ENCODE results near the gene PTBP1. TPM values are rescaled to one million over a fixed set of nuclear protein-coding genes. Genes with fewer than 3 reads are reported as not detected.
A peak's percentile ranks its signal among the peaks of the same experiment; 100 is the strongest.

PTBP1 gene
- total RNA-seq, 1 donor from 2014 or later, result 56.0 TPM

DNA sequence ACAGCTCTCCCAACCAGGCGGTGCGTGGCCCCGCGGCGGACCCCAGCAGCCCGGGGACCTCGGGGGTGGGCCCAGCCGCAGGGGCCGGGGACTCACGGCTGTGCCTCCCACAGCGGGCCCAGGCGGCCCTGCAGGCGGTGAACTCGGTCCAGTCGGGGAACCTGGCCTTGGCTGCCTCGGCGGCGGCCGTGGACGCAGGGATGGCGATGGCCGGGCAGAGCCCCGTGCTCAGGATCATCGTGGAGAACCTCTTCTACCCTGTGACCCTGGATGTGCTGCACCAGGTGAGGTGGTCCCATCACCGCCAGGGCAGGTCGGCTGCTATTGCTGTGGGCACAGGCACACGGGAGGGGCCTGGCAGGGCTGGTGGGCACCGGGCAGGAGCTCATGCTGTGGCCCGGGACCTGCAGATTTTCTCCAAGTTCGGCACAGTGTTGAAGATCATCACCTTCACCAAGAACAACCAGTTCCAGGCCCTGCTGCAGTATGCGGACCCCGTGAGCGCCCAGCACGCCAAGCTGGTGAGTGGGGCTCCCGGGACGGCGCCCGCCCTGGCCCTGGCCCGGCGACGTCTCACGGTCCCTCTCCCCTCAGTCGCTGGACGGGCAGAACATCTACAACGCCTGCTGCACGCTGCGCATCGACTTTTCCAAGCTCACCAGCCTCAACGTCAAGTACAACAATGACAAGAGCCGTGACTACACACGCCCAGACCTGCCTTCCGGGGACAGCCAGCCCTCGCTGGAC is 7.3 kb downstream of the PTBP1 start:
- no peak for ATAC-seq (ENCODE audit: poor library complexity)

DNA sequence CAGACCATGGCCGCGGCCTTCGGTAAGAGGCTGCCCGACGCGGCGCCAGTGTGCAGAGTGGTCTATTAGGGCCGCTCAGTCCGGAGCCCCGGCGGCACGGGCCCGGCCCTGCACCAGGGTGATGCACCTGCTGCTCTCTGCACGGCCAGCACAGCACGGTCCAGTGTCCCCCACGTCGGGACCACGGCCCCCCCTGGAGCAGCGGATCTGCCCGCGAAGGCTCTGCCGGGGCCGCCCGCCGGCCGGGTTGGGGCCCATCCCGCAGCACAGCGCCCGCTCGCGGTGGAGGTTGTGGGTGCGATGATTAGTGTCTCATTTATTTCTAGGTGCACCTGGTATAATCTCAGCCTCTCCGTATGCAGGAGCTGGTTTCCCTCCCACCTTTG is 7.9 kb downstream of the PTBP1 start:
- DNase-seq (no peak), ATAC-seq (ENCODE audit: poor library complexity) (no peak)
- intact Hi-C loops (cut with DNase I), result no loop called here

More for the DNA sequence above, 7.3 kb downstream of the PTBP1 start:
- DNase-seq, result no peak
- intact Hi-C loops (cut with DNase I), result no loop called here

DNA sequence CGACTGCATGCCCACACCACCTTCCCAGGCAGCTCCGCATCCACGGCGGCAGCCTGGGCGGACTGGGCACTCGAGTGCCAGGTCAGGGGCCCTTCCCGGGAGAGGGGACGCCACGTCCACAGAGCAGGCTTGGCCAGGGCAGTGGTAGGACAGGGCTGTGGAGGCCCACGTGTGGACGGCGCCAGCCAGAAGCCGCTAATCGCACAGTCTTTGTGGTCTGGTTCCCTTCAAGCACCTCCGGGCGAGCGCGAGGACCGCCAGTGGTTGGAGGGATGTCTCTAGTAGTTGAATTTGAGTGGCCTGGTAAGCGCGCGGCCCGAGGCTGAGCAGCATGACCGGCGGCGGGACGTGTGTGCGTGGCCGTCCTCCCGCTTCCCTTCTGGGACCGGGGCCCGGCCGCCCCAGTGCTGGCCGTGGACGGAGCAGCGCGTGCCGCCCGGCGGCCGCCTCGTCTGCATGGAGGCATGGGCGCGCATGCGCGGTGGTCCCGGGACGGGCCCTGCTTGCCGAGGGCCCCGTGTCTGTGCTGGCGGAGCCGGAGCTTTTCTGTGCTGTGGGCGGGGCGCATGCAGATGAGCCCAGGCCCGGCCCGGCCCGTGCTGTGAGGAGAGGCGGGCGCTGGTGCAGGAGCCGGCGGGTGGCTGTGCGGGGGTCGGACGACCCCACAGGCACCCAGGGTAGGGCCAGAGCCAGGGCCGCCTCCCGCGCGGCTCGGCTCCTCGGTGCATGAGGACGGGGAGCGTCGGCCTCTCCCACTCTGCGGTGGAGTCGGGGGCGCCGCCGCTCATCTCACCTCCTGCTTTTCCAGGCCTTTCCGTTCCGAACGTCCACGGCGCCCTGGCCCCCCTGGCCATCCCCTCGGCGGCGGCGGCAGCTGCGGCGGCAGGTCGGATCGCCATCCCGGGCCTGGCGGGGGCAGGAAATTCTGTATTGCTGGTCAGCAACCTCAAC is 8.6 kb downstream of the PTBP1 start:
- ATAC-seq (ENCODE audit: poor library complexity) (no peak), DNase-seq (no peak)
- intact Hi-C loops (cut with DNase I), result no loop called here

DNA sequence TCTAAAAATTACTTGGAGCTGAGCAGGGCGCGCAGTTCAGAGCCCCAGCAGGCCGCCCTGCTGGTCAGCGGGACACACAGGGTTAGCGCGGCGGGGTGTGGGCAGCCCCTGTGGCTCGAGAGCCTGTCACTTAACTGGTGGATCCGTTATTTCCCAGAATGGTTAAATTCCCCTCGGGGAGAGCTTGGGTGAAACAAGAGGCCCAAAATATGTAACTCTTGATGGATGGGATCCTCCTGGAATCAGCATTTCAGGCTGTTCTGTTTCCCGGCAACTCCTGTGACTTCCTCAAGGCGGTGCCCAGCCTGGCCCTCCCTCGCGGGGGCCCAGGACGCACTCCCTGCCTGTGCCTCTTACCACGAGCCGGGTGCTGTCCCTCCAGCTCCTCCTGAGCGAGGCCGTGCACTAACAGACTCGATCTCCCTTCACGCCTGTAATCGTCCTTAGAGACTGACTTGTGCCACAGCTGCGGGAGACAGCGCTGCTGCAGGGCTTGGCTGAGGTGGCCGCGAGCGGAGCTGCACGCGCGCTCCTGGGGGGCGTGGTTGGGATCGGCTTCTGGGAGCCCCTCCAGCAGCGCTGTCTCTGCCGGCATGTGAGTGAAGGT is 9.7 kb downstream of the PTBP1 start:
- ATAC-seq (ENCODE audit: poor library complexity) (no peak), DNase-seq (no peak)
- intact Hi-C loops (cut with DNase I), result no loop called here

DNA sequence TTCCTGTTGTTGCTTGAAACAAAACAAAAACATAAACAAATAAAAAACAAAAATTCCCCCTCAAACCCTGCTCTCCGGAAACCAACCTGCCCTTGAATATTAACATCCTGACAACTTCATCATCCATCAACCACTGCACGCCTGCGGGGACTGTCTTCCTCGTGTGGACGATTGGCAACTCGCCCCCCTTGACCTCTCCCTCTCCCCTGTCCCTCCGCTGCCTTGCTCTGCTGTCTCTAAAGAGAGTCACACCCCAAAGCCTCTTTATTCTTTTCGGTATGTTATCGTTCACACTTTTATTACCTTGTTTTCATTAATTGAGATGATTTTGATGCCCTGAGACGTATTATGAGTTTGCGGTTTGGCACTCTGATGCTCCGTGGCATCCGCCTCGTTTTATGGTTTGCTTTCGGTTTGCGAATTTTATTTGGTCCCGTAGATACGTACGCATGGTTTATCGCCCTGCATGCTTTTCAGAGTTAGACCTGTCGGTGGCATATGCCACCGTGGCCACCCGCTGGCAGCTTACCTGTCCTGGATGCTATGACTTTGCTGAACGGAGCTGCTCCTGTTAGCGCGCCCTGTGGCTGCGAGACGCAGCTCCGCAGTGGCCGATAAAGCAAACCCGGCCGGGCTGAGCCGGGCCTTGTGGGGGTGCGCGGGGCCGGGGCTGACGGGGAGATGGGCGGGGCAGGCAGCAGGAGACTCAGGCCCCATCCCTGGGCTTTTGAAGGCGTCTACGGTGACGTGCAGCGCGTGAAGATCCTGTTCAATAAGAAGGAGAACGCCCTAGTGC is 10.6 kb downstream of the PTBP1 start:
- no peak for DNase-seq
- intact Hi-C loops (cut with DNase I), result no loop called here
- ATAC-seq (ENCODE audit: poor library complexity), result no peak

DNA sequence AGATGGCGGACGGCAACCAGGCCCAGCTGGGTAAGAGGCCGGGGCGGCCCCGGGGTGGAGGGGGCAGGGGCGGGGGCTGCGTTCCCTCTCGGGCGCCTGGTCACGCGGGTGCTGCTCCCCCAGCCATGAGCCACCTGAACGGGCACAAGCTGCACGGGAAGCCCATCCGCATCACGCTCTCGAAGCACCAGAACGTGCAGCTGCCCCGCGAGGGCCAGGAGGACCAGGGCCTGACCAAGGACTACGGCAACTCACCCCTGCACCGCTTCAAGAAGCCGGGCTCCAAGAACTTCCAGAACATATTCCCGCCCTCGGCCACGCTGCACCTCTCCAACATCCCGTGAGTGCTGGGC is 11.1 kb downstream of the PTBP1 start:
- intact Hi-C loops (cut with DNase I), result no loop called here
- ATAC-seq (ENCODE audit: poor library complexity) (no peak), DNase-seq (no peak)

DNA sequence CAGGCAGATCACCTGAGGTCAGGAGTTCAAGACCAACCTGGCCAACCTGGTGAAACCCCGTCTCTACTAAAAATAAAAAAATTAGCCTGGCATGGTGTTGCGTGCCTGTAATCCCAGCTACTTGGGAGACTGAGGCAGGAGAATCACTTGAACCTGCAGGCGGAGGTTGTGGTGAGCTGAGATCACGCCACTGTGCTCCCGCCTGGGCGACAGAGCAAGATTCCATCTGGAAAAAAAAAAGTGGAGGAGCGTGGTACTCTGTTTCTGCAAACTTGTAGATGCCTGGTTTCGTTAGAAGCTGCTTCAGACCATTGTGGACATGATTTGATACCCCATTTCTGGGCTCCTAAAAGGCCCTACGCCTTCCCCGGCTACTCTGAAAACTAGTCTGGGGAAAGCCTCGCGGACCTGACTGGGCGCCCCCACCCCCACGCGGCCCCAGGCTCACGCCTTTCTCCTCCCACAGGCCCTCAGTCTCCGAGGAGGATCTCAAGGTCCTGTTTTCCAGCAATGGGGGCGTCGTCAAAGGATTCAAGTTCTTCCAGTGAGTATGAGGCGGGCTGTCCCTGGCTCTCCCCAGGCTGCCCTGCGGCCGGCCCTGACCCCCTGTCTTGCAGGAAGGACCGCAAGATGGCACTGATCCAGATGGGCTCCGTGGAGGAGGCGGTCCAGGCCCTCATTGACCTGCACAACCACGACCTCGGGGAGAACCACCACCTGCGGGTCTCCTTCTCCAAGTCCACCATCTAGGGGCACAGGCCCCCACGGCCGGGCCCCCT is 13.0 kb downstream of the PTBP1 start:
- intact Hi-C loops (cut with DNase I), result no loop called here

DNA sequence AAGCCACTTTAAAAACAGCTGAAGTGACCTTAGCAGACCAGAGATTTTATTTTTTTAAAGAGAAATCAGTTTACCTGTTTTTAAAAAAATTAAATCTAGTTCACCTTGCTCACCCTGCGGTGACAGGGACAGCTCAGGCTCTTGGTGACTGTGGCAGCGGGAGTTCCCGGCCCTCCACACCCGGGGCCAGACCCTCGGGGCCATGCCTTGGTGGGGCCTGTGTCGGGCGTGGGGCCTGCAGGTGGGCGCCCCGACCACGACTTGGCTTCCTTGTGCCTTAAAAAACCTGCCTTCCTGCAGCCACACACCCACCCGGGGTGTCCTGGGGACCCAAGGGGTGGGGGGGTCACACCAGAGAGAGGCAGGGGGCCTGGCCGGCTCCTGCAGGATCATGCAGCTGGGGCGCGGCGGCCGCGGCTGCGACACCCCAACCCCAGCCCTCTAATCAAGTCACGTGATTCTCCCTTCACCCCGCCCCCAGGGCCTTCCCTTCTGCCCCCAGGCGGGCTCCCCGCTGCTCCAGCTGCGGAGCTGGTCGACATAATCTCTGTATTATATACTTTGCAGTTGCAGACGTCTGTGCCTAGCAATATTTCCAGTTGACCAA is 13.7 kb downstream of the PTBP1 start:
- DNase-seq (no peak), ATAC-seq (ENCODE audit: poor library complexity) (no peak)

More for the DNA sequence above, 13.0 kb downstream of the PTBP1 start:
- DNase-seq (no peak), ATAC-seq (ENCODE audit: poor library complexity) (no peak)

DNA sequence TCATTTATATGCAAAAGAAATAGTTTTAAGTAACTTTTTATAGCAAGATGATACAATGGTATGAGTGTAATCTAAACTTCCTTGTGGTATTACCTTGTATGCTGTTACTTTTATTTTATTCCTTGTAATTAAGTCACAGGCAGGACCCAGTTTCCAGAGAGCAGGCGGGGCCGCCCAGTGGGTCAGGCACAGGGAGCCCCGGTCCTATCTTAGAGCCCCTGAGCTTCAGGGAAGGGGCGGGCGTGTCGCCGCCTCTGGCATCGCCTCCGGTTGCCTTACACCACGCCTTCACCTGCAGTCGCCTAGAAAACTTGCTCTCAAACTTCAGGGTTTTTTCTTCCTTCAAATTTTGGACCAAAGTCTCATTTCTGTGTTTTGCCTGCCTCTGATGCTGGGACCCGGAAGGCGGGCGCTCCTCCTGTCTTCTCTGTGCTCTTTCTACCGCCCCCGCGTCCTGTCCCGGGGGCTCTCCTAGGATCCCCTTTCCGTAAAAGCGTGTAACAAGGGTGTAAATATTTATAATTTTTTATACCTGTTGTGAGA is 14.3 kb downstream of the PTBP1 start:
- no peak for DNase-seq
- intact Hi-C loops (cut with DNase I), result no loop called here
- ATAC-seq (ENCODE audit: poor library complexity), result no peak

More for the DNA sequence above, 13.7 kb downstream of the PTBP1 start:
- intact Hi-C loops (cut with DNase I), result no loop called here

DNA sequence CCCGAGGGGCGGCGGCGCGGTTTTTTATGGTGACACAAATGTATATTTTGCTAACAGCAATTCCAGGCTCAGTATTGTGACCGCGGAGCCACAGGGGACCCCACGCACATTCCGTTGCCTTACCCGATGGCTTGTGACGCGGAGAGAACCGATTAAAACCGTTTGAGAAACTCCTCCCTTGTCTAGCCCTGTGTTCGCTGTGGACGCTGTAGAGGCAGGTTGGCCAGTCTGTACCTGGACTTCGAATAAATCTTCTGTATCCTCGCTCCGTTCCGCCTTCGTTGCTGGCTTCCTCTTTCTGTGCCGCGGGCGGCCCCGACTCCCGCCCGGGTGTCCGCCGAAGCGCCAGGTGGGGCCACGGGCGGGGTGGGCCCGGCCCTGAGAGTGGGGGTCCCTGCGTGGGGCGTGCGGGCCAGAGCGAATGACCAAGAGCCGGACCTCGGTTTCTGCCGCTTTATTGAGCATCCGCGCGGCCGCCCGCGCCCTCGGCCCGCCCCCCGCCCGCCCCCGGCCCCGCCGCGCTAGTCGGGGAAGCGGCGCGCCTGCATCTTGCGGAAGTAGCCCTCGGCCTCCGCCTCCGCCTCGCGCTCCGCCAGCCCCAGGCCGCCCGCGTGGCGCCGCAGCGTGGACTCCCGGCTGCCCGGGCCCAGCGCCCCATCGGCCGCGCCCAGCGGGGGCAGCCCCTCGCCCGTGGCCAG is 14.9 kb downstream of the PTBP1 start:
- DNase-seq, result no peak
- no peak for ATAC-seq (ENCODE audit: poor library complexity)
- intact Hi-C loops (cut with DNase I), result no loop called here

DNA sequence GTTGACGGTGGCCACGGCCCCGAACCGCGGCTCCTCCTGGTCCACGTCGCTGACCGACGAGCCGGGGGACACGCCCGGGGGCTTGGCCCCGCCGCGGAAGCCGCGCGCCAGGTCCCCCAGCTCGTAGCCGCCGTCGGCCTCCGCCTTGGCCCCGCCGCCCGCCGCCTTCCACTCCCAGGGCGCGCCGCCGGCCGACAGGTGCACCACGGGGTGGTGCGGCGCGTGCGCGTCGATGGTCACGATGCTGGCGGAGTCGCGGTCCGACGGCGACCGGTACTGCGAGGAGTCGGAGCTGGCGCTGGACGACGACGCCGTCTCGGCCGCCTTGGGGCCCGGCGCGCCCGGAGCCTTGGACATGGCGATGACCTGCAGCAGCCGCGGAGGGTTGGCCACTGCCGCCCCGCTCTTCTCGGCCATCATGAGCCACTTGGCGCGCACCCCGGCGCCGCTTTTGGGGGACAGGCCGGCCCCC is 15.5 kb downstream of the PTBP1 start:
- DNase-seq, result no peak
- intact Hi-C loops (cut with DNase I), result no loop called here
- ATAC-seq (ENCODE audit: poor library complexity), result no peak

DNA sequence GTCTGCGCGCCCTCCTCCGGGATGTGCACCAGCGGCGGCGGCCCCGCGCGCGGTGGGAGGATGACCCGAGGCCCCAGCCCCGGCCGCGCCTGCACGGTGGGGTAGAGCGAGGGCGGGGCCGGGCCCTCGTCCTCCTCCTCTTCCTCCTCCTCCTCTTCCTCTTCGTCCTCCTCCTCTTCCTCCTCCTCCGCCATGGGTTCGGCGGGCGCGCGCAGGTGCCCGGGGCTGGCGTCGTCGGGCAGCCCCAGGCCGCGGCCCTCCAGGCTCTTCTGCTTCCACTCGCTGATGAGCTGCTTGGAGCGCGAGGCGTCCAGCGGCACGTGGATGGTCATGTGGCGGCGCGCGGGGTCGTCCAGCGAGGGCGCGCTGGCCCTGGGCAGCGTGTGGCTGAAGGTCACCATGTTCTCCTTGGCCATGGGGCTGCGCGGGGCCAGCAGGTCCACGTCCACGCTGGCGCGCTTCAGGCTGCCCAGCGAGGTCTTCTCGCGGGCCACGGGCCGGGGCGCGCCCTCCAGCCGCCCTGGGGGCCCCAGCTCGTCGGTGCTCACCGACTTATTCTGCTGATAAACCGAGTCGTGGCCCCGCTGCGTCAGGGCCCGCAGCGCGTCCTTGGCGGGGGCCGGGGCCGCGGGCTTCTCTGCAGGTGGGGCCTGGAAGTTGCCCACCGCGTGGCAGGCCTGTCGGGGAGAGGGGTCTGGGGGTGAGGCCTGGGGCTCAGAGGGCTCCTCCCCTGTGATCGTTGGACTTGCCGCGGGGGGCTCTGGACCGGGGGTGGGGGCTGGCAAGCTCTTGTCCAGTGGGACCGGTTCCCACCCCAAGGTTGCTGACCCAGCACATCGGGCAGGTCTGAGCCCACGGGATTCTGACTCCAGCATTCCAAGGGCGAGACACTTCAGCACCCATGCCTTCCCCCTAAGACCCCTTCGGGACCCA is 16.2 kb downstream of the PTBP1 start:
- DNase-seq (no peak), ATAC-seq (ENCODE audit: poor library complexity) (peak; percentile 4)
- intact Hi-C loops (cut with DNase I), result no loop called here

DNA sequence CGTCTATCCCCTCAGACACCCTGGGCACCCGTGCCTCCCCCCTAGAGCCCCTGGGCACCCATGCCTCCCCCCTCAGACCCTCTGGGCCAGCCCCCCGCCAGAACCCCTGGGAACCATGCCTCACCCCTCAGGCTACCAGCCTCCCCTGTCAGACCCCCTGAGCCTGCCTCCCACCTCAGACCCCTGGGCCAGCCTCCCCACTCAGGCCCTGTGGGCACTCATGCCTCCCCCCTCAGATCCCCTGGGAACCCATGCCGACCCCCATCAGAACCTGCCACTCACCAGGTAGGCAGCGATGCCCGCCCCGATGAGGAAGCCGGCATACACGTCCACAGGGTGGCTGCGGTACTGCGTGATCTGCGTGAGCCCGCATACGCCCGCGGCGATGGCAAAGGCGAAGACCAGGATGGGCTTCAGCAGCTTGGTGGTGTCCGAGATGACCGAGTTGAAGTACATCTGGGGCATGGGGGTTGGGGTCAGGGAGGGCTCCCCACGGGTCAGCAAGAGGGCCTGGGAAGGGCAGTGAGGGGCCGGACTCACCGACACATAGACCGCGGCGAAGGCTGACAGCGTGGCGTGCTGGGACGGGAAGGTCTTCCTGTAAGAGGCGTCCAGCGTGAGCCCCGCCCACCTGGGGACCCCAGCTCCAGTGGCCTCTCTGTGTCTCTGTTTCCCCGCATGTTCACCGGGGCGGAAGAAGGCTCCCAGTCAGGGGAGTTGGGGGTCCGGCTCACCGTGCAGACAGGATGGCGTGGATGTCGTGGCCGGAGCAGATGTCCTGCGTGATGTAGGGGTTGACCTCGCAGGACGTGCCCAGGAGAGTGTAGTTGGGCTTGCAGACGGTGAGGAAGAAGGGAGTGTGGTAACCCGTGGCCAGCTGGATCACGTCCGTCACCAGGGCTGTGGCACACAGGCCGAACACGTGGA is 17.2 kb downstream of the PTBP1 start:
- no peak for DNase-seq
- intact Hi-C loops (cut with DNase I), result no loop called here

DNA sequence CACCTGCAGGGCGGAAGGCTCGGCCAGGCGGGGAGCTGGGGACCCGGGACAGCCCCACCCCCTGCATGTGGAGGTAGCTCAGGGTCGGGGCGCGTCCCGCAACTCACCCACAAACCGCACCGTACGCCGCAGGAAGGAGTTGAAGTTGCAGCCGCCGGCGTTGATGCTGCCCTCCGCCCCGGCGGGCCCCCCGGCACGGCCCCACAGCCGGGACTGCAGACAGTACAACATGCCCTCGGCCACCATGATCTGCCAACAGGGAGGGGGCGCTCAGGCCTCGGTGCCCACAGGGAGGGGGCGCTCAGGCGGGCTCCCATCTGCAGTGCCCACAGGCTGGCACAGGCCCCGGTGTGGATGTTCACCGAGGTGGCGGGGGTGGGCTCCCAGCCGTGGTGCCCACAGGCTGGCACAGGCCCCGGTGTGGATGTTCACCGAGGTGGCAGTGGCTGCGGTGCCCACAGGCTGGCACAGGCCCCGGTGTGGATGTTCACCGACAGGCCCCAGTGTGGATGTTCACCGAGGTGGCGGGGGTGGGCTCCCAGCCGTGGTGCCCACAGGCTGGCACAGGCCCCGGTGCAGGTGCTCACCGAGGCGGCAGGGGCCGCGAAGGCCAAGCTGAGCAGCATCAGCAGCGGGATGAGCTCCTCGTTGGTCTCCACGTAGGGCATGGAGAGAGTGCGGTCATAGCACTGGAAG is 18.0 kb downstream of the PTBP1 start:
- intact Hi-C loops (cut with DNase I), result no loop called here
- ATAC-seq (ENCODE audit: poor library complexity) (no peak), DNase-seq (no peak)

More for the DNA sequence above, 17.2 kb downstream of the PTBP1 start:
- no peak for ATAC-seq (ENCODE audit: poor library complexity)

Data from Right ventricle myocardium superior (tissue), 1 donor.